Cardiac muscle cell (in vitro differentiated cells and primary cell): ENCODE results near the gene GBX1. TPM values are rescaled to one million over a fixed set of nuclear protein-coding genes. Genes with fewer than 3 reads are reported as not detected.

Experiments
- DNase-seq, 2 donors: peaks; one replicate each; pipeline versions ENCODE4 v3.0.0 to v3.0.0-alpha.2; 2010 to 2017; ENCODE audit warnings: low read depth in 1 of 2, low spot score in 1 of 2
- H3K27ac ChIP-seq: fragments of 200-600 bp; sonication (generic); 2 replicates; pipeline ENCODE4 v1.5.1; 2016
- H3K27me3 ChIP-seq: fragments of 200-600 bp; sonication (generic); 2 replicates; pipeline ENCODE4 v1.6.0; 2016; ENCODE audit warnings: control low read depth
- H3K36me3 ChIP-seq: fragments of 200-600 bp; sonication (generic); 2 replicates; pipeline ENCODE4 v1.5.1; 2016; ENCODE audit warnings: control low read depth
- H3K4me1 ChIP-seq: fragments of 200-600 bp; sonication (generic); 2 replicates; pipeline ENCODE4 v1.8.1; 2017; ENCODE audit warnings: low read depth, mild to moderate bottlenecking, mixed run types
- H3K4me3 ChIP-seq: fragments of 200-600 bp; sonication (generic); 2 replicates; pipeline ENCODE4 v1.5.1; 2016; ENCODE audit warnings: mild to moderate bottlenecking
- H3K9me3 ChIP-seq: fragments of 200-600 bp; sonication (generic); 2 replicates; pipeline ENCODE4 v1.5.1; 2017; ENCODE audit warnings: low read depth, mild to moderate bottlenecking, control low read depth
- CTCF ChIP-seq: IDR thresholded peaks from 2 replicates; pipeline ENCODE4 v1.5.1; 2012; ENCODE audit warnings: low read depth, mild to moderate bottlenecking, low read length
- polyA plus RNA-seq: library from polyadenylated mRNA; unstranded; fragments of >200 nt; fragmentation: Nextera tagmentation; extraction: Ambion mirVana; gene quantifications from 2 replicates; pipeline ENCODE4 v1.2.1, GENCODE V29; 2016
- total RNA-seq: library from RNA; depleted of rRNA; stranded (reverse); fragments of >200 nt; gene quantifications from 2 replicates; pipeline ENCODE4 v1.2.3, GENCODE V29; 2016

GBX1 gene
- total and polyA plus RNA-seq, 2 experiments from 2014 or later, result 0.36 to 1.3 TPM

GRCh38 chr7:151144387-151144786, 23.1 kb downstream of the GBX1 start:
- Histone ChIP-seq H3K4me3 (no peak overlapping the region), H3K4me1 (peaks cover 38% of the 10 kb centered on the region), H3K27ac (no peak overlapping the region), H3K9me3 (no peaks in the 10 kb centered on the region), H3K27me3 (no peaks in the 10 kb centered on the region), H3K36me3 (peaks cover 7% of the 10 kb centered on the region)
- TF ChIP-seq CTCF, result no peak
- DNase-seq, result no peak

DNA sequence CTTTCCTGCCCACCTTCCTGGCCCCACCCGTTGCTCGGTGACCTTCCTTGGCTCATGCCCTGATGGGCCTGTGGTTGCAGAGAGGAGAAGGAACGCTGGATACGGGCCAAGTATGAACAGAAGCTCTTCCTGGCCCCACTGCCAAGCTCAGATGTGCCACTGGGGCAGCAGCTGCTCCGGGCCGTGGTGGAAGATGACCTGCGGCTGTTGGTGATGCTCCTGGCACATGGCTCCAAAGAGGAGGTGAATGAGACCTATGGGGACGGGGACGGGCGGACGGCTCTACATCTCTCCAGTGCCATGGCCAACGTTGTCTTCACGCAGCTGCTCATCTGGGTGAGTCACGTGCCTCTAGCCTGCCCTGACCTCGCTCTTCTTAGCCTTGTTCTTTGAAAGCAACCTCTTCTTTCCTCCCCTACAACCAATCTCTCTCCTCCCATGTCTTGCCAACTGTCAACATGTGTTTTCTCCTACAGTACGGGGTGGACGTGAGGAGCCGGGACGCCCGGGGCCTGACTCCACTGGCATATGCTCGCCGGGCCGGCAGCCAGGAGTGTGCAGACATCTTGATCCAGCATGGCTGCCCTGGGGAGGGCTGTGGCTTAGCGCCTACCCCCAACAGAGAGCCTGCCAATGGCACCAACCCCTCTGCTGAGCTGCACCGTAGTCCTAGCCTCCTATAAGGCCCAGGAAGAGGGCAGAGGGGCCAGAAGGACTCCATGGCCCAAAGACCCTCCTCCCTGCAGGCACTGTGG, 24.1 kb downstream of the GBX1 start:
- peaks cover 48% of the 10 kb centered on the region for H3K4me1 ChIP-seq
- peaks cover 7% of the 10 kb centered on the region for H3K36me3 ChIP-seq
- H3K27ac ChIP-seq, result no peak overlapping the region
- TF ChIP-seq CTCF, result no peak
- peak in 1 of 2 donors; percentile 37 for DNase-seq
- no peaks in the 10 kb centered on the region for H3K27me3 ChIP-seq
- H3K4me3 ChIP-seq, result no peak overlapping the region
- H3K9me3 ChIP-seq, result no peaks in the 10 kb centered on the region

DNA sequence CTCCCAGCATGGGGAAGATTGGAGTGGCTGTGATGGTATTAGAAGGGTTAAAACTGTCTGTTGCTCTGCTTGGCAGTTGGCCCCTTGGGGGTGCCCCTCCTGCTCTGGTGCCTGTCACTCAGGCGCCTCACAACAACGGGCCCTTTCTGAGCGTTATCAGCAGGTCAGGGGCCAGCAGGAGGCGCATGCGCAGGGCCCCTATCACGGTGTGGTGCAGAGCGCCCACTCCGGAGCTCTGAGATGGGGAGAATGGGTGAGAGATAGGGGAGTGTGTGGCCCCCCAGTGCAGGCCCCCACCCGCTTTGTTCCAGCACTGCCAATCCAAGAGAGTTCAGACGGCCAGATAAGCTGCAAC, 24.8 kb downstream of the GBX1 start:
- H3K4me3 ChIP-seq, result no peak overlapping the region
- peaks cover 55% of the 10 kb centered on the region for H3K4me1 ChIP-seq
- H3K27me3 ChIP-seq, result no peaks in the 10 kb centered on the region
- H3K36me3 ChIP-seq, result peaks cover 7% of the 10 kb centered on the region
- no peaks in the 10 kb centered on the region for H3K9me3 ChIP-seq
- peak in 1 of 2 donors; percentile 67 for DNase-seq
- no peak for TF ChIP-seq CTCF
- peak overlapping the region; percentile 47 for H3K27ac ChIP-seq

GRCh38 chr7:151141855-151142685, 25.4 kb downstream of the GBX1 start:
- Histone ChIP-seq H3K36me3 (peaks cover 7% of the 10 kb centered on the region), H3K27ac (peak overlapping the region; percentile 47), H3K4me1 (peaks cover 58% of the 10 kb centered on the region), H3K4me3 (no peak overlapping the region), H3K27me3 (no peaks in the 10 kb centered on the region), H3K9me3 (no peaks in the 10 kb centered on the region)
- no peak for DNase-seq
- TF ChIP-seq CTCF, result no peak

GRCh38 chr7:151141311-151141854, 26.1 kb downstream of the GBX1 start:
- Histone ChIP-seq H3K36me3 (peaks cover 7% of the 10 kb centered on the region), H3K4me1 (peaks cover 61% of the 10 kb centered on the region), H3K27ac (peak overlapping the region; percentile 47), H3K9me3 (no peaks in the 10 kb centered on the region), H3K4me3 (no peak overlapping the region), H3K27me3 (no peaks in the 10 kb centered on the region)
- no peak for DNase-seq
- TF ChIP-seq CTCF, result no peak
